PC-3 (cell line): ENCODE data around the gene LDLRAD1. TPM values are rescaled to one million over a fixed set of nuclear protein-coding genes. Genes with fewer than 3 reads are reported as not detected.
"Not testable (repeated sequence)": the region's sequence is repeated elsewhere in the genome, so short reads cannot be mapped to it uniquely, and the experiment has no call there.

Experiments used
- ATAC-seq: fragments of 200-7000 bp; cut with Tn5 transposase; 2 replicates; pipeline ENCODE4 v1.9.1; 2020; ENCODE audit warnings: mild to moderate bottlenecking, moderate library complexity
- BruUV-seq: library from RNA; stranded (reverse); fragments of 400-500 nt; replicated peaks from 2 replicates; lab custom pipeline; 2021; lab: Mats Ljungman, UMichigan
- CTCF ChIA-PET: fragments of 300-600 bp; sonication (Branson Sonifier 250); formaldehyde crosslinking; loops from one replicate; lab custom pipeline; 2022; ENCODE audit warnings: antibody characterized with exemption; lab: Charles Lee
- POLR2A ChIA-PET: fragments of 300-600 bp; sonication (Branson Sonifier 250); formaldehyde crosslinking; loops from one replicate; lab custom pipeline; 2022; ENCODE audit warnings: antibody characterized with exemption; ENCODE audit not compliant: unreplicated experiment; lab: Charles Lee
- DNase-seq: peaks from one replicate; pipeline ENCODE4 v3.0.0-alpha.2; 2015
- H2AFZ ChIP-seq: fragments of 300-600 bp; sonication (generic); 2 replicates; pipeline ENCODE4 v1.6.0; 2016; ENCODE audit warnings: antibody characterized with exemption, low read length
- H3F3A ChIP-seq: fragments of 300-600 bp; sonication (generic); one replicate; pipeline ENCODE4 v1.6.0; 2017; ENCODE audit warnings: antibody characterized with exemption, low read length, control low read depth, mild to moderate bottlenecking; ENCODE audit not compliant: unreplicated experiment
- H3K27ac ChIP-seq: fragments of 300-600 bp; sonication (generic); 2 replicates; pipeline ENCODE4 v1.5.1; 2016; ENCODE audit warnings: mild to moderate bottlenecking, low read length
- H3K27me3 ChIP-seq: fragments of 300-600 bp; sonication (generic); 2 replicates; pipeline ENCODE4 v1.6.1; 2016; ENCODE audit warnings: low read length, mixed read lengths
- H3K36me3 ChIP-seq: fragments of 300-600 bp; sonication (generic); 2 replicates; pipeline ENCODE4 v1.6.1; 2016; ENCODE audit warnings: low read depth, mixed run types, low read length, mixed read lengths
- H3K4me1 ChIP-seq: fragments of 300-600 bp; sonication (generic); 2 replicates; pipeline ENCODE4 v1.5.1; 2016; ENCODE audit warnings: low read length; ENCODE audit not compliant: insufficient read depth
- H3K4me2 ChIP-seq: fragments of 300-600 bp; sonication (generic); 2 replicates; pipeline ENCODE4 v1.6.0; 2016; ENCODE audit warnings: low read length
- H3K4me3 ChIP-seq: fragments of 300-600 bp; sonication (generic); 2 replicates; pipeline ENCODE4 v1.5.1; 2016; ENCODE audit warnings: mild to moderate bottlenecking, low read length, mixed read lengths
- H3K79me2 ChIP-seq: fragments of 300-600 bp; sonication (generic); 2 replicates; pipeline ENCODE4 v1.6.1; 2017; ENCODE audit warnings: low read length, mixed read lengths
- H3K9ac ChIP-seq: fragments of 300-600 bp; sonication (generic); 2 replicates; pipeline ENCODE4 v1.6.0; 2016; ENCODE audit warnings: mild to moderate bottlenecking, low read length
- H3K9me2 ChIP-seq: fragments of 300-600 bp; sonication (generic); replicated peaks from 2 replicates; pipeline ENCODE4 v1.6.1; 2016; ENCODE audit warnings: mixed run types, low read length, mixed read lengths
- H3K9me3 ChIP-seq: fragments of 300-600 bp; sonication (generic); 2 replicates; pipeline ENCODE4 v1.6.1; 2016; ENCODE audit warnings: low read length, mixed read lengths
- H4K20me1 ChIP-seq: fragments of 300-600 bp; sonication (generic); 2 replicates; pipeline ENCODE4 v1.6.1; 2016; ENCODE audit warnings: low read length, mixed read lengths
- CTCF ChIP-seq: fragments of 300-600 bp; sonication (generic); conservative IDR thresholded peaks from 2 replicates; pipeline ENCODE4 v1.5.1; 2017; ENCODE audit warnings: antibody characterized with exemption, low read depth, mild to moderate bottlenecking, low read length
- EZH2 ChIP-seq: fragments of 300-600 bp; sonication (generic); IDR thresholded peaks from one replicate; pipeline ENCODE4 v1.6.1; 2017; ENCODE audit warnings: antibody characterized with exemption, mild to moderate bottlenecking, low read length; ENCODE audit not compliant: unreplicated experiment
- EZH2phosphoT487 ChIP-seq: fragments of 300-600 bp; sonication (generic); IDR thresholded peaks from 2 replicates; pipeline ENCODE4 v1.6.1; 2018; ENCODE audit warnings: mild to moderate bottlenecking, antibody characterized with exemption, low read length, borderline replicate concordance
- intact Hi-C: fragments of 100-400 bp; cut with micrococcal nuclease; formaldehyde crosslinking; loops from 2 replicates; pipeline ENCODE4 v1.9.0; 2023
- total RNA-seq: library from RNA; depleted of rRNA; stranded (reverse); fragments of >200 nt; gene quantifications from 2 replicates; pipeline ENCODE4 v1.2.3, GENCODE V29; 2014

Gene LDLRAD1
- total RNA-seq, 1 experiment from 2014 or later, result not detected

- intact Hi-C loops, result no loop called here
- Histone ChIP-seq H3K9me3 (no peaks in the 10 kb centered on the region), H3K36me3 (no peaks in the 10 kb centered on the region), H3K27ac (no peak overlapping the region), H3K4me1 (no peaks in the 10 kb centered on the region), H3K27me3 (no peaks in the 10 kb centered on the region), H3K9ac (no peak overlapping the region), H2AFZ (no peak overlapping the region), H3K4me2 (no peak overlapping the region), H3F3A (no peaks in the 10 kb centered on the region), H4K20me1 (no peaks in the 10 kb centered on the region), H3K9me2 (no peaks in the 10 kb centered on the region), H3K4me3 (no peak overlapping the region), H3K79me2 (no peaks in the 10 kb centered on the region)
- CTCF ChIA-PET, result no interaction called here
- BruUV-seq, result no TSS peak
- ATAC-seq (no peak), DNase-seq (no peak)
- POLR2A ChIA-PET, result interaction anchor here (0.6 kb wide), 1 partner anchor 1593 kb away, joined by 3 read pairs; no protein-coding TSS in a partner anchor
- TF ChIP-seq CTCF, result no peak
- TF ChIP-seq EZH2, result no peak
- TF ChIP-seq EZH2phosphoT487, result no peak
These were observed 19.8 kb downstream of the LDLRAD1 start for GRCh38 chr1:53998223-53998622.

GRCh38 chr1:53995683-53996082 is 22.3 kb downstream of the LDLRAD1 start:
- H3K4me2 ChIP-seq, result no peak overlapping the region
- ATAC-seq, result no peak
- DNase-seq, result no peak
- H2AFZ ChIP-seq, result no peak overlapping the region
- BruUV-seq, result no TSS peak
- no peaks in the 10 kb centered on the region for H3K79me2 ChIP-seq
- no peaks in the 10 kb centered on the region for H3F3A ChIP-seq
- no peaks in the 10 kb centered on the region for H3K27me3 ChIP-seq
- H3K4me3 ChIP-seq, result no peak overlapping the region
- H3K4me1 ChIP-seq, result no peaks in the 10 kb centered on the region
- H3K9me3 ChIP-seq, result no peaks in the 10 kb centered on the region
- no peak overlapping the region for H3K9ac ChIP-seq
- H4K20me1 ChIP-seq, result no peaks in the 10 kb centered on the region
- H3K27ac ChIP-seq, result no peak overlapping the region
- ChIA-PET CTCF (no interaction called here), POLR2A (no interaction called here)
- intact Hi-C loops, result no loop called here
- H3K36me3 ChIP-seq, result no peaks in the 10 kb centered on the region
- H3K9me2 ChIP-seq, result no peaks in the 10 kb centered on the region
- no peak for TF ChIP-seq EZH2phosphoT487
- no peak for TF ChIP-seq EZH2

GRCh38 chr1:53994516-53994915 is 23.5 kb downstream of the LDLRAD1 start:
- H3F3A ChIP-seq, H3K27ac ChIP-seq, H3K4me2 ChIP-seq, DNase-seq, H4K20me1 ChIP-seq, POLR2A ChIA-PET, H3K9me2 ChIP-seq, intact Hi-C loops, H3K4me1 ChIP-seq, H3K36me3 ChIP-seq, ATAC-seq, BruUV-seq, H3K79me2 ChIP-seq, H2AFZ ChIP-seq, CTCF ChIA-PET, H3K9ac ChIP-seq, H3K27me3 ChIP-seq, H3K4me3 ChIP-seq, H3K9me3 ChIP-seq: not testable (repeated sequence)
